CD14-positive monocyte (primary cell): ENCODE measurements around the gene PKLR. TPM values are rescaled to one million over a fixed set of nuclear protein-coding genes. Genes with fewer than 3 reads are reported as not detected.

Experiments used
- DNase-seq, 3 donors: peaks; one replicate each; pipeline ENCODE4 v3.0.0-alpha.2; 2011 to 2022
- H2AFZ ChIP-seq: 2 replicates; pipeline ENCODE4 v1.6.0; 2012; ENCODE audit warnings: mild to moderate bottlenecking, low read depth, low read length, inconsistent platforms; ENCODE audit not compliant: insufficient read depth, poor library complexity, severe bottlenecking
- H3K27ac ChIP-seq, 2 donors: 1 replicate in 1 of 2; 2 replicates in 1 of 2; pipeline ENCODE4 v1.5.1; 2012 to 2013; ENCODE audit warnings: low read length in 2 of 2, control low read depth in 1 of 2, inconsistent platforms in 1 of 2, low read depth in 1 of 2, mild to moderate bottlenecking in 1 of 2
- H3K27me3 ChIP-seq, 2 donors: one replicate each; pipeline versions ENCODE4 v1.6.0 to v1.6.1; 2011 to 2013; ENCODE audit warnings: low read length in 2 of 2; ENCODE audit not compliant: control insufficient read depth in 2 of 2, insufficient read depth in 2 of 2
- H3K36me3 ChIP-seq, 2 donors: replicated peaks in 1 of 2; 1 replicate in 1 of 2; 2 replicates in 1 of 2; pipeline versions ENCODE4 v1.5.1 to v1.6.1; 2012 to 2013; ENCODE audit warnings: low read length in 2 of 2, control low read depth in 1 of 2, inconsistent platforms in 1 of 2, mild to moderate bottlenecking in 1 of 2; ENCODE audit not compliant: insufficient read depth in 2 of 2, control insufficient read depth in 1 of 2
- H3K4me1 ChIP-seq, 2 donors: 1 replicate in 1 of 2; 2 replicates in 1 of 2; pipeline versions ENCODE4 v1.5.1 to v1.6.1; 2012 to 2013; ENCODE audit warnings: low read length in 2 of 2, control low read depth in 1 of 2, inconsistent platforms in 1 of 2, mild to moderate bottlenecking in 1 of 2, moderate library complexity in 1 of 2; ENCODE audit not compliant: insufficient read depth in 2 of 2, control insufficient read depth in 1 of 2
- H3K4me2 ChIP-seq: replicated peaks from 2 replicates; pipeline ENCODE3; 2012; ENCODE audit warnings: low read length, moderate library complexity, mild to moderate bottlenecking; ENCODE audit not compliant: poor library complexity, severe bottlenecking; ENCODE audit errors: extremely low read depth
- H3K4me3 ChIP-seq, 3 experiments: fragments of 200-600 bp in 1 of 3; sonication (generic) in 1 of 3; replicated peaks in 1 of 3; 1 replicate in 2 of 3; 2 replicates in 1 of 3; pipeline ENCODE4 v1.5.1; 2011 to 2013; ENCODE audit warnings: low read length in 3 of 3, mild to moderate bottlenecking in 3 of 3, control low read depth in 2 of 3, low read depth in 2 of 3, inconsistent platforms in 1 of 3, moderate library complexity in 1 of 3
- H3K79me2 ChIP-seq: 2 replicates; pipeline ENCODE4 v1.6.0; 2012; ENCODE audit warnings: mild to moderate bottlenecking, control low read depth, inconsistent platforms, low read length, moderate library complexity; ENCODE audit not compliant: insufficient read depth
- H3K9ac ChIP-seq: 2 replicates; pipeline ENCODE4 v1.6.0; 2017; ENCODE audit warnings: low read length, mild to moderate bottlenecking; ENCODE audit not compliant: insufficient read depth, poor library complexity, severe bottlenecking
- H3K9me3 ChIP-seq, 2 donors: replicated peaks in 1 of 2; 1 replicate in 1 of 2; 2 replicates in 1 of 2; pipeline versions ENCODE4 v1.5.1 to v1.6.1; 2012 to 2013; ENCODE audit warnings: low read length in 2 of 2, control low read depth in 1 of 2; ENCODE audit not compliant: control insufficient read depth in 1 of 2, insufficient read depth in 1 of 2
- H4K20me1 ChIP-seq: 2 replicates; pipeline ENCODE4 v1.6.0; 2012; ENCODE audit warnings: mild to moderate bottlenecking, low read length, control low read depth, moderate library complexity; ENCODE audit not compliant: insufficient read depth
- H3K27ac Mint-ChIP-seq, 7 donors: one replicate each; pipeline ENCODE4 v1.8.0; 2020; ENCODE audit warnings: mild to moderate bottlenecking in 7 of 7, mixed read lengths in 7 of 7, moderate library complexity in 6 of 7, inconsistent platforms in 2 of 7
- H3K27me3 Mint-ChIP-seq, 3 donors: one replicate each; pipeline ENCODE4 v1.8.0; 2021 to 2022; ENCODE audit warnings: low read depth in 3 of 3, mild to moderate bottlenecking in 3 of 3, mixed read lengths in 3 of 3, moderate library complexity in 3 of 3, inconsistent platforms in 1 of 3
- H3K36me3 Mint-ChIP-seq, 2 donors: one replicate each; pipeline ENCODE4 v1.8.0; 2020; ENCODE audit warnings: mixed read lengths in 2 of 2, inconsistent platforms in 1 of 2, mild to moderate bottlenecking in 1 of 2
- H3K4me1 Mint-ChIP-seq: one replicate; pipeline ENCODE4 v1.8.0; 2020; ENCODE audit warnings: mild to moderate bottlenecking, mixed read lengths
- H3K4me3 Mint-ChIP-seq, 2 donors: one replicate each; pipeline ENCODE4 v1.8.0; 2020; ENCODE audit warnings: mild to moderate bottlenecking in 2 of 2, mixed read lengths in 2 of 2, moderate library complexity in 1 of 2
- H3K9me3 Mint-ChIP-seq, 7 donors: one replicate each; pipeline ENCODE4 v1.8.0; 2020 to 2022; ENCODE audit warnings: mixed read lengths in 7 of 7, mild to moderate bottlenecking in 6 of 7, moderate library complexity in 6 of 7, inconsistent platforms in 2 of 7
- WGBS: methylation state at CpG from one replicate; pipeline ENCODE4 v1.1.5; 2013; ENCODE audit warnings: missing lambda C conversion rate; ENCODE audit not compliant: insufficient coverage; 5-methylcytosine and 5-hydroxymethylcytosine counted together
- intact Hi-C, 2 donors: fragments of 100-400 bp; cut with micrococcal nuclease; formaldehyde crosslinking; loops; one replicate each; pipeline versions ENCODE4 v1.15.0 to v1.15.1; 2023
- polyA plus RNA-seq, 3 donors: library from polyadenylated mRNA; depleted of rRNA in 1 of 3; unstranded in 2 of 3; stranded (reverse) in 1 of 3; fragments of 300-500 nt in 2 of 3; fragments of >200 nt in 1 of 3; fragmentation: Illumina TruSeq in 2 of 3; gene quantifications; 1 replicate in 2 of 3; 2 replicates in 1 of 3; pipeline ENCODE4 v1.2.3, GENCODE V29; 2012 to 2021
- TF ChIP-seq, protein P1 (sequence below): fragments of 200-600 bp; IDR thresholded peaks from one replicate; pipeline ENCODE4 v1.8.0; 2022; ENCODE audit warnings: antibody characterized with exemption, mild to moderate bottlenecking

PKLR gene
- polyA plus RNA-seq, 3 donors: 0.05 TPM; not detected in 2

DNA sequence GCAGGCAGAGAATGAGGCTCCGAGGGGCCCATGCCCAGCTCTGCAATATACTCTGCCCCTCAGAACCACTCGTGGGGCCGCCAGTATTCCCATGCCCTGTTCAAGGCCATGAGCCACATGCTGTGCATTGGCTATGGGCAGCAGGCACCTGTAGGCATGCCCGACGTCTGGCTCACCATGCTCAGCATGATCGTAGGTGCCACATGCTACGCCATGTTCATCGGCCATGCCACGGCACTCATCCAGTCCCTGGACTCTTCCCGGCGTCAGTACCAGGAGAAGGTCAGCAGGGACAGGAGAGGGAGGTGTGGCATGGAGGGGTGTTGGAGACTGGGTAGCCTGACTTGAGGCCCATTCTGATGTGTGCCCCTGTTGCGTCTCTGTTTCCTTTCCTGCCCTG lies 16.8 kb downstream of the PKLR start:
- TF ChIP-seq, protein P1, sequence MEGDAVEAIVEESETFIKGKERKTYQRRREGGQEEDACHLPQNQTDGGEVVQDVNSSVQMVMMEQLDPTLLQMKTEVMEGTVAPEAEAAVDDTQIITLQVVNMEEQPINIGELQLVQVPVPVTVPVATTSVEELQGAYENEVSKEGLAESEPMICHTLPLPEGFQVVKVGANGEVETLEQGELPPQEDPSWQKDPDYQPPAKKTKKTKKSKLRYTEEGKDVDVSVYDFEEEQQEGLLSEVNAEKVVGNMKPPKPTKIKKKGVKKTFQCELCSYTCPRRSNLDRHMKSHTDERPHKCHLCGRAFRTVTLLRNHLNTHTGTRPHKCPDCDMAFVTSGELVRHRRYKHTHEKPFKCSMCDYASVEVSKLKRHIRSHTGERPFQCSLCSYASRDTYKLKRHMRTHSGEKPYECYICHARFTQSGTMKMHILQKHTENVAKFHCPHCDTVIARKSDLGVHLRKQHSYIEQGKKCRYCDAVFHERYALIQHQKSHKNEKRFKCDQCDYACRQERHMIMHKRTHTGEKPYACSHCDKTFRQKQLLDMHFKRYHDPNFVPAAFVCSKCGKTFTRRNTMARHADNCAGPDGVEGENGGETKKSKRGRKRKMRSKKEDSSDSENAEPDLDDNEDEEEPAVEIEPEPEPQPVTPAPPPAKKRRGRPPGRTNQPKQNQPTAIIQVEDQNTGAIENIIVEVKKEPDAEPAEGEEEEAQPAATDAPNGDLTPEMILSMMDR: no peak
- H3K9me3 ChIP-seq: no peaks in the 10 kb centered on the region
- Mint-ChIP-seq H3K4me3 (no peak overlapping the region), H3K9me3 (no peaks in the 10 kb centered on the region), H3K36me3 (no peaks in the 10 kb centered on the region), H3K4me1 (peaks cover 3% of the 10 kb centered on the region), H3K27me3 (peaks cover 0 to 5% (median 5%) of the 10 kb centered on the region in 3 donors), H3K27ac (no peak overlapping the region)
- no peaks in the 10 kb centered on the region for H3K36me3 ChIP-seq
- WGBS: 99% methylated on average over 11 of the region's 12 CpGs
- DNase-seq: no peak
- H3K9ac ChIP-seq: no peak overlapping the region
- no peaks in the 10 kb centered on the region for H3K79me2 ChIP-seq
- peaks cover 0 to under 1% of the 10 kb centered on the region in 2 donors for H3K27me3 ChIP-seq
- H4K20me1 ChIP-seq: no peaks in the 10 kb centered on the region
- H3K4me2 ChIP-seq: no peak overlapping the region
- intact Hi-C loops: no loop called here
- H3K4me1 ChIP-seq: no peaks in the 10 kb centered on the region
- no peak overlapping the region for H3K27ac ChIP-seq
- no peak overlapping the region for H3K4me3 ChIP-seq
- no peak overlapping the region for H2AFZ ChIP-seq

DNA sequence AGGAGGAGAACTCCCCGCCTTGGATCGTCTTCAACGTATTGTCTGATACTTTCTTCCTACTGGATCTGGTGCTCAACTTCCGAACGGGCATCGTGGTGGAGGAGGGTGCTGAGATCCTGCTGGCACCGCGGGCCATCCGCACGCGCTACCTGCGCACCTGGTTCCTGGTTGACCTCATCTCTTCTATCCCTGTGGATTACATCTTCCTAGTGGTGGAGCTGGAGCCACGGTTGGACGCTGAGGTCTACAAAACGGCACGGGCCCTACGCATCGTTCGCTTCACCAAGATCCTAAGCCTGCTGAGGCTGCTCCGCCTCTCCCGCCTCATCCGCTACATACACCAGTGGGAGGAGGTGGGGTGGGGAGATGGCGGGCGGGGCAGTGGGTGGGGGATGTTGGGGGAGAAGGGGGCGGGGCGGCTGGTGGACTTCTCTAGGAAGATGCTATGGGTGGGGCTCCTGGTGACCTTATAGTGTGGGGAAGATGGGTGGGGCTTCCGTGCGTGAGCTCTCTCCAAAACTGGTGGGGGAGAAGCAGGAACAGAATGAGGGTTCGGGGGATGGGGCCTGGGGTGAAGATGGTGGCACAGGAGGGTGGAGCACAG lies 18.6 kb downstream of the PKLR start:
- Mint-ChIP-seq H3K4me3 (no peak overlapping the region), H3K27ac (peak overlapping the region in 2 of 7 donors; percentile 13 to 36), H3K36me3 (no peaks in the 10 kb centered on the region), H3K9me3 (no peaks in the 10 kb centered on the region), H3K27me3 (peaks cover 11 to 18% (median 15%) of the 10 kb centered on the region in 3 donors), H3K4me1 (peaks cover 17% of the 10 kb centered on the region)
- H3K4me2 ChIP-seq: no peak overlapping the region
- H3K36me3 ChIP-seq: no peaks in the 10 kb centered on the region
- no peak overlapping the region for H3K9ac ChIP-seq
- H3K27me3 ChIP-seq: peaks cover 0 to 19% of the 10 kb centered on the region in 2 donors
- 91% methylated on average over 16 of the region's 29 CpGs for WGBS
- no peaks in the 10 kb centered on the region for H3K9me3 ChIP-seq
- peaks cover 8 to 9% of the 10 kb centered on the region in 2 donors for H3K4me1 ChIP-seq
- H3K4me3 ChIP-seq: no peak overlapping the region
- TF ChIP-seq, protein P1: no peak
- H3K79me2 ChIP-seq: no peaks in the 10 kb centered on the region
- no peaks in the 10 kb centered on the region for H4K20me1 ChIP-seq
- intact Hi-C loops: no loop called here
- H3K27ac ChIP-seq: no peak overlapping the region
- no peak for DNase-seq
- H2AFZ ChIP-seq: no peak overlapping the region
